ENCODE data around the gene THRB. TPM values are rescaled to one million over a fixed set of nuclear protein-coding genes. Genes with fewer than 3 reads are reported as not detected.

The THRB gene
- total RNA-seq, 2 donors from 2014 or later = 0.24 to 0.26 TPM

- H3K4me3 ChIP-seq (ENCODE audit: low read length) = no peak overlapping the region
- Mint-ChIP-seq H3K4me1 (no peaks in the 10 kb centered on the region), H3K4me3 (no peak overlapping the region), H3K36me3 (ENCODE audit: low read depth) (no peaks in the 10 kb centered on the region), H3K9me3 (no peaks in the 10 kb centered on the region), H3K27me3 (ENCODE audit: insufficient read depth) (no peaks in the 10 kb centered on the region), H3K27ac (no peak overlapping the region)
- no peak for DNase-seq
- WGBS, 2 experiments (ENCODE audit: insufficient coverage in 1 of 2, insufficient read length in 1 of 2) = 94 to 100% methylated on average over 1 of the region's 1 CpG
- no peaks in the 10 kb centered on the region for H3K4me1 ChIP-seq (ENCODE audit: control insufficient read depth, insufficient read depth, low read length)
- no peak overlapping the region for H3K9ac ChIP-seq (ENCODE audit: extremely low read depth, low read length, poor library complexity, severe bottlenecking)
- no peaks in the 10 kb centered on the region for H3K36me3 ChIP-seq (ENCODE audit: control insufficient read depth, insufficient read depth, low read length)
- no peaks in the 10 kb centered on the region for H3K9me3 ChIP-seq (ENCODE audit: control insufficient read depth, low read length)
- H3K27me3 ChIP-seq (ENCODE audit: control insufficient read depth, insufficient read depth, low read length, poor library complexity, severe bottlenecking) = no peaks in the 10 kb centered on the region
- no peak for TF ChIP-seq CTCF (conservative IDR thresholded peaks at IDR 0.05)
- no peak overlapping the region for H3K27ac ChIP-seq (ENCODE audit: low read depth, low read length)
These were observed 195.3 kb downstream of the THRB start for GRCh38 chr3:24299246-24299805.

- no peaks in the 10 kb centered on the region for H3K36me3 Mint-ChIP-seq (ENCODE audit: low read depth)
- H3K4me1 Mint-ChIP-seq = no peaks in the 10 kb centered on the region
- H3K4me3 Mint-ChIP-seq = no peak overlapping the region
- WGBS, 2 experiments (ENCODE audit: insufficient coverage in 1 of 2, insufficient read length in 1 of 2) = 87% methylated on average over 5 of the region's 5 CpGs; no CpG with 5 or more reads in 1 of the 2 experiments
- Histone ChIP-seq H3K4me3 (ENCODE audit: low read length) (no peak overlapping the region), H3K27ac (ENCODE audit: low read depth, low read length) (no peak overlapping the region), H3K27me3 (ENCODE audit: control insufficient read depth, insufficient read depth, low read length, poor library complexity, severe bottlenecking) (no peaks in the 10 kb centered on the region), H3K4me1 (ENCODE audit: control insufficient read depth, insufficient read depth, low read length) (no peaks in the 10 kb centered on the region), H3K36me3 (ENCODE audit: control insufficient read depth, insufficient read depth, low read length) (no peaks in the 10 kb centered on the region), H3K9me3 (ENCODE audit: control insufficient read depth, low read length) (no peaks in the 10 kb centered on the region), H3K9ac (ENCODE audit: extremely low read depth, low read length, poor library complexity, severe bottlenecking) (no peak overlapping the region)
- TF ChIP-seq CTCF (conservative IDR thresholded peaks at IDR 0.05) = no peak
- H3K27me3 Mint-ChIP-seq (ENCODE audit: insufficient read depth) = no peaks in the 10 kb centered on the region
- no peak overlapping the region for H3K27ac Mint-ChIP-seq
- no peaks in the 10 kb centered on the region for H3K9me3 Mint-ChIP-seq
- no peak for DNase-seq
These were observed 198.0 kb downstream of the THRB start for GRCh38 chr3:24296441-24297205.

- Mint-ChIP-seq H3K27me3 (ENCODE audit: insufficient read depth) (no peaks in the 10 kb centered on the region), H3K36me3 (ENCODE audit: low read depth) (no peaks in the 10 kb centered on the region), H3K9me3 (no peaks in the 10 kb centered on the region), H3K4me3 (no peak overlapping the region), H3K27ac (no peak overlapping the region), H3K4me1 (no peaks in the 10 kb centered on the region)
- Histone ChIP-seq H3K4me1 (ENCODE audit: control insufficient read depth, insufficient read depth, low read length) (no peaks in the 10 kb centered on the region), H3K9ac (ENCODE audit: extremely low read depth, low read length, poor library complexity, severe bottlenecking) (no peak overlapping the region), H3K27ac (ENCODE audit: low read depth, low read length) (no peak overlapping the region), H3K27me3 (ENCODE audit: control insufficient read depth, insufficient read depth, low read length, poor library complexity, severe bottlenecking) (no peaks in the 10 kb centered on the region), H3K9me3 (ENCODE audit: control insufficient read depth, low read length) (no peaks in the 10 kb centered on the region), H3K4me3 (ENCODE audit: low read length) (no peak overlapping the region), H3K36me3 (ENCODE audit: control insufficient read depth, insufficient read depth, low read length) (no peaks in the 10 kb centered on the region)
- 89 to 94% methylated on average over 2 of the region's 2 CpGs for WGBS, 2 experiments (ENCODE audit: insufficient coverage in 1 of 2, insufficient read length in 1 of 2)
- DNase-seq = no peak
- TF ChIP-seq CTCF (conservative IDR thresholded peaks at IDR 0.05) = no peak
These were observed 200.5 kb downstream of the THRB start for GRCh38 chr3:24294150-24294549.
